A673 (cell line): ENCODE measurements around the gene SPRYD3. TPM values are rescaled to one million over a fixed set of nuclear protein-coding genes. Genes with fewer than 3 reads are reported as not detected.

Experiments used
- BruUV-seq: library from RNA; stranded (reverse); fragments of 400-500 nt; replicated peaks from 2 replicates; lab custom pipeline; 2021; lab: Mats Ljungman, UMichigan
- CTCF ChIA-PET: fragments of 300-600 bp; sonication (Branson Sonifier 250); formaldehyde crosslinking; loops from one replicate; lab custom pipeline; 2022; ENCODE audit warnings: antibody characterized with exemption; lab: Charles Lee
- POLR2A ChIA-PET: fragments of 300-600 bp; sonication (Branson Sonifier 250); formaldehyde crosslinking; loops from one replicate; lab custom pipeline; 2022; ENCODE audit warnings: antibody characterized with exemption; ENCODE audit not compliant: low non-redundant PET; lab: Charles Lee
- DNase-seq: peaks from one replicate; pipeline ENCODE4 v3.0.0-alpha.2; 2015; ENCODE audit warnings: low spot score
- H3K27ac ChIP-seq: fragments of 200-600 bp; sonication (generic); 2 replicates; pipeline ENCODE4 v1.5.1; 2016; ENCODE audit warnings: mixed run types, low read depth, mild to moderate bottlenecking, mixed read lengths, antibody characterized with exemption, low read length; ENCODE audit not compliant: poor library complexity, severe bottlenecking
- H3K27me3 ChIP-seq: fragments of 200-600 bp; sonication (generic); replicated peaks from 2 replicates; pipeline ENCODE4 v1.6.1; 2017; ENCODE audit warnings: mixed run types, low read depth, mild to moderate bottlenecking, mixed read lengths, antibody characterized with exemption, low read length; ENCODE audit not compliant: insufficient read depth, poor library complexity
- H3K36me3 ChIP-seq: fragments of 200-600 bp; sonication (generic); 2 replicates; pipeline ENCODE4 v1.6.1; 2016; ENCODE audit warnings: mixed run types, mild to moderate bottlenecking, mixed read lengths, antibody characterized with exemption, low read length; ENCODE audit not compliant: insufficient read depth, poor library complexity, severe bottlenecking
- H3K4me1 ChIP-seq: fragments of 200-600 bp; sonication (generic); 2 replicates; pipeline ENCODE4 v1.6.1; 2017; ENCODE audit warnings: mixed run types, mild to moderate bottlenecking, mixed read lengths, antibody characterized with exemption, low read length; ENCODE audit not compliant: insufficient read depth, poor library complexity, severe bottlenecking
- H3K4me3 ChIP-seq: fragments of 200-600 bp; sonication (generic); 2 replicates; pipeline ENCODE4 v1.5.1; 2016; ENCODE audit warnings: low read depth, mixed run types, mild to moderate bottlenecking, mixed read lengths, low read length; ENCODE audit not compliant: poor library complexity, severe bottlenecking
- H3K9me3 ChIP-seq: fragments of 200-600 bp; sonication (generic); 2 replicates; pipeline ENCODE4 v1.6.1; 2016; ENCODE audit warnings: mixed run types, low read depth, mild to moderate bottlenecking, mixed read lengths, antibody characterized with exemption, low read length; ENCODE audit not compliant: poor library complexity, severe bottlenecking
- EZH2 ChIP-seq: fragments of 200-600 bp; sonication (generic); IDR thresholded peaks from 2 replicates; pipeline ENCODE4 v1.6.1; 2017; ENCODE audit warnings: borderline replicate concordance, low read depth, mild to moderate bottlenecking, mixed read lengths, antibody characterized with exemption, low read length; ENCODE audit not compliant: poor library complexity, severe bottlenecking
- intact Hi-C: fragments of 100-400 bp; cut with micrococcal nuclease; formaldehyde crosslinking; loops from one replicate; pipeline ENCODE4 v1.10.0; 2022; ENCODE audit not compliant: unreplicated experiment
- total RNA-seq: library from RNA; stranded (reverse); gene quantifications from 2 replicates; pipeline ENCODE4 v1.2.3, GENCODE V29; 2021
- TF ChIP-seq, protein P1 (sequence below): fragments of 300-800, 200-600 bp; sonication (generic); conservative IDR thresholded peaks from 2 replicates; pipeline ENCODE4 v1.5.1; 2017; ENCODE audit warnings: low read depth, mild to moderate bottlenecking, antibody characterized with exemption, low read length, moderate library complexity, mixed read lengths

Gene SPRYD3
- total RNA-seq, 1 experiment from 2014 or later: 19.3 TPM

DNA sequence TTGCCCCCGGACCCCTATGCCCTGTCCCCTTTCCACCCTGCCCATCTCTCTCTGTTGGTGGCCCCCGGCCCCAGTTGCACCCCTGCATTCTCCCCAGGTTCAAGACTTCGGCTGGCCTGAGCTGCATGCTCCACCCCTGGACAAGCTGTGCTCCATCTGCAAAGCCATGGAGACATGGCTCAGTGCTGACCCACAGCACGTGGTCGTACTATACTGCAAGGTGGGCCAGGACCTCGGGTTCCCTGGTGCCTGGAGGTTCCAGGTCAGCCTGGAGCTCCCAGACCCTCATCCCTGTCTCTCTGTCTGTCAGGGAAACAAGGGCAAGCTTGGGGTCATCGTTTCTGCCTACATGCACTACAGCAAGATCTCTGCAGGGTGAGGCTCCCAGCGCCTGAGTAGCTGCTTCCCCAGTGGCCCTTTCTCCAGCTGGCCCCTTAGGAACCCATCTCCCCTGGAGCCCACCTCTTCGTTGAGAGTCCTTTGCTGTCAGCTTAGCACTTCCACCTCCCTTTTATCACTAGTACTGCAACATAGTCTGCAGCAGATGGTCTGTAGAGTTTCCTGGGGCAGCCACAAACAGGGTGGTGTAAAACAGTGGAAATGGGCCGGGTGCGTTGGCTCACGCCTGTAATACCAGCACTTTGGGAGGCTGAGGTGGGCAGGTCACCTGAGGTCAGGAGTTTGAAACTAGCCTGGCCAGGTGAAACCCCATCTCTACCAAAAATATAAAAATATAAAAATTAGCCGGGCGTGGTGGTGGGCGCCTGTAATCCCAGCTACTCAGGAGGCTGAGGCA lies 23.5 kb downstream of the SPRYD3 start:
- DNase-seq: no peak
- no peaks in the 10 kb centered on the region for H3K9me3 ChIP-seq
- ChIA-PET CTCF (interaction anchor here (2.1 kb wide), 1 partner anchor 10 kb away, joined by 6 read pairs; no protein-coding TSS in a partner anchor), POLR2A (no interaction called here)
- no peak overlapping the region for H3K4me3 ChIP-seq
- H3K4me1 ChIP-seq: peaks cover 25% of the 10 kb centered on the region
- no peaks in the 10 kb centered on the region for H3K27me3 ChIP-seq
- intact Hi-C loops: no loop called here
- no peaks in the 10 kb centered on the region for H3K36me3 ChIP-seq
- TF ChIP-seq, protein P1, sequence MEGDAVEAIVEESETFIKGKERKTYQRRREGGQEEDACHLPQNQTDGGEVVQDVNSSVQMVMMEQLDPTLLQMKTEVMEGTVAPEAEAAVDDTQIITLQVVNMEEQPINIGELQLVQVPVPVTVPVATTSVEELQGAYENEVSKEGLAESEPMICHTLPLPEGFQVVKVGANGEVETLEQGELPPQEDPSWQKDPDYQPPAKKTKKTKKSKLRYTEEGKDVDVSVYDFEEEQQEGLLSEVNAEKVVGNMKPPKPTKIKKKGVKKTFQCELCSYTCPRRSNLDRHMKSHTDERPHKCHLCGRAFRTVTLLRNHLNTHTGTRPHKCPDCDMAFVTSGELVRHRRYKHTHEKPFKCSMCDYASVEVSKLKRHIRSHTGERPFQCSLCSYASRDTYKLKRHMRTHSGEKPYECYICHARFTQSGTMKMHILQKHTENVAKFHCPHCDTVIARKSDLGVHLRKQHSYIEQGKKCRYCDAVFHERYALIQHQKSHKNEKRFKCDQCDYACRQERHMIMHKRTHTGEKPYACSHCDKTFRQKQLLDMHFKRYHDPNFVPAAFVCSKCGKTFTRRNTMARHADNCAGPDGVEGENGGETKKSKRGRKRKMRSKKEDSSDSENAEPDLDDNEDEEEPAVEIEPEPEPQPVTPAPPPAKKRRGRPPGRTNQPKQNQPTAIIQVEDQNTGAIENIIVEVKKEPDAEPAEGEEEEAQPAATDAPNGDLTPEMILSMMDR: no peak
- TF ChIP-seq EZH2: no peak
- H3K27ac ChIP-seq: no peak overlapping the region
- BruUV-seq: no TSS peak

DNA sequence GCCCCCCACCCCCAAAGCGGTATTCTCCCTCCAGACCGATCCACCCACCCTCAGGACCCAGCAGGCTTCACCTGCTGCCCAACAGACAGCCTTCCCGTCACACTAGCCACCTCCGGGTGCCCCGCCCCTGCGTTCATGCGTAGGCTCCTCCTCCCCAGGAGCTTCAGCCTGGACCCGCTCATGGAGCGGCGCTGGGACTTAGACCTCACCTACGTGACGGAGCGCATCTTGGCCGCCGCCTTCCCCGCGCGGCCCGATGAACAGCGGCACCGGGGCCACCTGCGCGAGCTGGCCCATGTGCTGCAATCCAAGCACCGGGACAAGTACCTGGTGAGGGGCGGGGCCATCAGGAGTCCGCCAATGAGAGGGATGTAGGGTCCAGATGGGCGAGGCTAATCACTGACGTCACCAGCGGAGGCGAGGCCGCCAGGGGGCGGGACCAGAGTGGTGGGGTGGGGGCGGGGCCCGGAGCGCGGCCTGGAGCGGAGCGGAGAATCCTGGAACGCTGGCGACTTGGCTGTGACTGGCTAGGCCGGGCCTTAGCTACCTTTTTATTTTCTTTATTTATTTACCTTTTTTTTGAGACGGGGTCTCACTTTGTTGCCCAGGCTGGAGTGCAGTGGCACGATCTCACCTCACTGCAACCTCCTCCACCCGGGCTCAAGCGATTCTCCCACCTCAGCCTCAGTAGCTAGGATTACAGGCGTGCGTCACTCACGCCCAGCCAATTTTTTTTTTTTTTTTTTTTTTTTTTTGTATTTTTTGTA lies 24.9 kb downstream of the SPRYD3 start:
- TF ChIP-seq, protein P1: no peak
- TF ChIP-seq EZH2: no peak
- BruUV-seq: no TSS peak
- Histone ChIP-seq H3K4me3 (peak overlapping the region; percentile 81), H3K27me3 (no peaks in the 10 kb centered on the region), H3K36me3 (no peaks in the 10 kb centered on the region), H3K27ac (peak overlapping the region; percentile 81), H3K9me3 (no peaks in the 10 kb centered on the region), H3K4me1 (peaks cover 36% of the 10 kb centered on the region)
- intact Hi-C loops: no loop called here
- CTCF ChIA-PET: interaction anchor here (0.6 to 1.2 kb wide), 3 partner anchors 12 to 263 kb away, joined by 3 to 11 read pairs (median 3); partner anchors contain the start of gene SPRYD3
- DNase-seq: peak; percentile 95
- POLR2A ChIA-PET: interaction anchor here (0.6 kb wide), 1 partner anchor 10 kb away, joined by 3 read pairs; no protein-coding TSS in a partner anchor

DNA sequence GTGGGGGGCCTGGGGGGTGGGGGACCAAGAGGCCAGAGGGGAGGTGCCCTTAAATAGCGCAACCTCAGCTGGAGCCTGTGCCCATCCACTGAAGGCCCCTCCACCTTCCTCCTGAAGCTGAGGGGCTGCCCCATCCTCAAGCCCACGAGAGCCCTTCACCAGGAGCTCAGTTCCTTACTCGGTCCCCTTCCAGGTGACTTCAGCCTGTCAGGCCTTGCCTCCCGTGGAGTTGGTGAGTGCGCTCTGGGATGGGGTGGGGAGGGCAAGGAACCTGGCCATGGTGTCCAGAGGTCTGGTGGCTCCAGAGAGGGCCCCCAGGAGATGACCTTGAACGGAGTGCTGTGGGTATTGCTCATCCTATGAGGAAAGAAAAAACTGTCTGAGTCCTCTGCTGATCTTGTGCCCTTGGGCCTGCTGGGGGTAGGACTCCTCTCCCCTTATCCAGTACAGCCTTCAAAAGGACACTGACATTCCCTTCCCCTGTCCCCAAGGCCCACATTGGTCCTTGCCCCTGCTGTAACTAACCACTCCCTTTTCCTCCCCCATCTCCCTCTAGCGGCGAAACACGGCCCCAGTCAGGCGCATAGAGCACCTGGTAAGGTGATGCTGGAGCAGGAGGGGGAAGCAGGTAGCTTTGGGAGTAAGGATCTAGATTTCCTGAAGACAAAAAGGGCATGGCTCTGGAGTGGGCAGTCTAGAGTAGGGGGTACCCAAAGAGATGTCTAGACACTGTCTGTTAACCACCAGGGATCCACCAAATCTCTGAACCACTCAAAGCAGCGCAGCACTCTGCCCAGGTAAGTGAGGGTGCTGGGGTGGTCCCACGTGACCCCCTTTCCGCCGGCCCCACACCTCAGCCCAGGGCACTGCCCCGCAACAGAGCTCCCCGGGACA lies 25.7 kb downstream of the SPRYD3 start:
- no peak for DNase-seq
- intact Hi-C loops: no loop called here
- POLR2A ChIA-PET: no interaction called here
- peak overlapping the region; percentile 81 for H3K27ac ChIP-seq
- H3K9me3 ChIP-seq: no peaks in the 10 kb centered on the region
- TF ChIP-seq, protein P1: peak; percentile 50
- TF ChIP-seq EZH2: no peak
- no peaks in the 10 kb centered on the region for H3K27me3 ChIP-seq
- peaks cover 44% of the 10 kb centered on the region for H3K4me1 ChIP-seq
- peak overlapping the region; percentile 81 for H3K4me3 ChIP-seq
- TSS peak; percentile 36 for BruUV-seq
- no peaks in the 10 kb centered on the region for H3K36me3 ChIP-seq
- CTCF ChIA-PET: interaction anchor here (0.6 to 1.2 kb wide), 5 partner anchors 26 to 445 kb away, joined by 3 to 11 read pairs (median 5); partner anchors contain the start of gene SPRYD3
